ENCODE results near the gene RNF111. TPM values are rescaled to one million over a fixed set of nuclear protein-coding genes. Genes with fewer than 3 reads are reported as not detected.

The RNF111 gene
- polyA plus RNA-seq (2013, experiment 1 of 2): 24.4 TPM
- polyA plus RNA-seq (2013, experiment 2 of 2): 23.6 TPM

GRCh38 chr15:58987491-58988005 is at the start of gene RNF111:
RNF111 (plus strand) TSS chr15:58987663; CDS start chr15:59030823, 43,160 bp downstream.
- 0% methylated on average over 16 to 42 of the region's 47 CpGs for WGBS, 2 experiments (ENCODE audit: insufficient coverage in 2 of 2)
- peak within 1 kb of the TSS; percentile 82 for H3K27ac ChIP-seq (ENCODE audit: low read depth, low read length, severe bottlenecking)
- H3K4me1 ChIP-seq (ENCODE audit: control insufficient read depth, insufficient read depth, low read length, poor library complexity, severe bottlenecking): no peaks in the 10 kb centered on the region

DNA sequence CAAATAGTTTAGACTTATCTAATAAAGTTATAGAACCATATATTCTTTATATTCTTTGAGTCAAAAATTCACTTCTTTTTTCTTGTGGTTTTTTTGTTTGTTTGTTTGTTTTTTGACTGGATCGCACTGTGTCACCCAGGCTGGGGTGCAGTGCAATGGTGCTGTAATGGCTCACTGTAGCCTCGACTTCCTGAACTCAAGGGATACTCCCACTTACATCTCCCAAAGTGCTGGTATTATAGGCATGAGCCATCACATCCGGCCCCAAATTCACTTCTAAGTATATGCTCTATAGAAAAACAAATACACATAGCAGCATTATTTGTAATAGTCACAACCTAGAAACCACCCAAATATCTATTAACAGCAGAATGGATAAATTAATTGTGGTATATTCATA is 40.3 kb upstream of the RNF111 start:
- WGBS, 2 experiments (ENCODE audit: insufficient coverage in 2 of 2): 60 to 100% methylated on average over 1 of the region's 3 CpGs
- Histone ChIP-seq H3K27ac (ENCODE audit: low read depth, low read length, severe bottlenecking) (no peak overlapping the region), H3K4me1 (ENCODE audit: control insufficient read depth, insufficient read depth, low read length, poor library complexity, severe bottlenecking) (no peaks in the 10 kb centered on the region), H3K36me3 (ENCODE audit: control insufficient read depth, insufficient read depth, low read length) (no peaks in the 10 kb centered on the region), H3K4me3 (ENCODE audit: extremely low read depth, insufficient read depth, low read length, poor library complexity, severe bottlenecking) (no peak overlapping the region), H3K9me3 (ENCODE audit: control insufficient read depth, low read length) (no peaks in the 10 kb centered on the region)

More at GRCh38 chr15:58987491-58988005, at the start of gene RNF111:
- Histone ChIP-seq H3K36me3 (ENCODE audit: control insufficient read depth, insufficient read depth, low read length) (peaks cover 26% of the 10 kb centered on the region), H3K9me3 (ENCODE audit: control insufficient read depth, low read length) (no peaks in the 10 kb centered on the region), H3K4me3 (ENCODE audit: extremely low read depth, insufficient read depth, low read length, poor library complexity, severe bottlenecking) (peak within 1 kb of the TSS; percentile 68)

DNA sequence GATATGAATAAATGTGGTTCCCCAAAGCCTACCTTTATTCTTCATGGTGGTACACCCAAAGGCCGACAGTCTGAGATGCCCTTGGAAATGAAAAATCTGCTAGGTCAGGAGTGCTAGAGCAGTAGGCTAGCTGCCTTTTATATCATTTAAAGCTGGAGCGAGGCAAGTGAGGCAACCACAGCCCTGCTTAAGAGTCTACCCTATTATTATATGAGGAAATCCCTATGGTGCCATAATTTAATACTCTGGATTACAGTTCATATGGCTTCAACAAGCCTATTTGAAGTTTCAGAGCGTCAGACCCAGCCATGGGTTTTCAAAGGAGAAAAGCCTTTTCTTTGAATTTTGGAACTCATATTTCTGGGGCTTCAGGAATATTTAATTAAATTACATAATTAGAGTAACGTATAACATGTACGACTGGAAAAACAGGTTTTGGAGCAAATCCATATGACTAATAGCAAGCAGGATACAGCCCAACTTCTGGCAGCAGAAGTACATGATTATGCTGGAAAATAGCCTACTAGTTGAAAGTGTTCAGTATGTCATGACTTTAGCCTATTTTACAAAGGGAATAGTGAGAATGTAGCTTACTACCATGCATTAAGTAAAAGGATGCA is 36.0 kb upstream of the RNF111 start:
- Histone ChIP-seq H3K4me3 (ENCODE audit: extremely low read depth, insufficient read depth, low read length, poor library complexity, severe bottlenecking) (no peak overlapping the region), H3K4me1 (ENCODE audit: control insufficient read depth, insufficient read depth, low read length, poor library complexity, severe bottlenecking) (no peaks in the 10 kb centered on the region), H3K27ac (ENCODE audit: low read depth, low read length, severe bottlenecking) (no peak overlapping the region), H3K9me3 (ENCODE audit: control insufficient read depth, low read length) (no peaks in the 10 kb centered on the region), H3K36me3 (ENCODE audit: control insufficient read depth, insufficient read depth, low read length) (no peaks in the 10 kb centered on the region)
- 94 to 100% methylated on average over 1 to 3 of the region's 5 CpGs for WGBS, 2 experiments (ENCODE audit: insufficient coverage in 2 of 2)

GRCh38 chr15:58952751-58953150 is 34.7 kb upstream of the RNF111 start:
- H3K4me3 ChIP-seq (ENCODE audit: extremely low read depth, insufficient read depth, low read length, poor library complexity, severe bottlenecking): no peak overlapping the region
- H3K27ac ChIP-seq (ENCODE audit: low read depth, low read length, severe bottlenecking): no peak overlapping the region
- no peaks in the 10 kb centered on the region for H3K4me1 ChIP-seq (ENCODE audit: control insufficient read depth, insufficient read depth, low read length, poor library complexity, severe bottlenecking)
- no peaks in the 10 kb centered on the region for H3K36me3 ChIP-seq (ENCODE audit: control insufficient read depth, insufficient read depth, low read length)
- no peaks in the 10 kb centered on the region for H3K9me3 ChIP-seq (ENCODE audit: control insufficient read depth, low read length)

DNA sequence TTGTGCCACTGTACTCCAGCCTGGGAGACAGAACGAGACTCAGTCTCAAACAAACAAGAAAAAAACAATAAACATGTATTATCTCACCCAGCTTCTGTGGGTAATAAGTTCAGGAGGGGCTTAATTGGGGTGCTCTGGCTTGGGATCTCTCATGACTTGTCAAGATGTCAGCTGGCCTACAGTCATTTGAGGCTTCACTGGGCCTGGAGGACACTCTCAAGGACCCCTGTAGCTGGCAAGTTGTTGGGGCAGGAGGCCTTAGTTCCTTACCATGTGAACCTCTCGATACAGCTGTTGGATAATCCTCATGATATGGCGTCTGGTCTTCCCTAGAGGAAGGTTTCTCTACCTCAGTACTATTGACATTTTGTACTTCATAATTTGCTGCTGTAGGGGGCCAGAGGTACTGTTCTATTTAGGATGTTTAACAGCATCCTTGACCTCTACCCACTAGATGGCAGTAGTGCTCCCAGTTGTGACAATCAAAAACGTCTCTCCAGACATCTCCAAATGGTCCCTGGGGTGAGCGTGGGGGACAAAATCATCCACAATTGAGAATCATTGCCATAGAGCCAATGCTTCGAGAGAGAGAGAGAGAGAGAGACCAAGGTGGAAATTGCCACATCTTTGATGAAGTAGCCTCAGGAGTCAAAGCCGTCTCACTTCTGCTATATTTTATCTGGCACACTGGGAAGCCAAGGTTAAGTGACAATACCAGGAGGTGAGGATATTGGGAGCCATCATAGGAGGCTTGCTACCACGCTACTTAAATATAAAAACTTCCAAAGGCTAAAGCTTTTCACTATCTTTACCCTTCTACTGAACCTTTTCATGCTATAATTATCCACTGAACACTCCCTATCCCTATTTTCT is 30.1 kb upstream of the RNF111 start:
- 31 to 60% methylated on average over 2 to 4 of the region's 8 CpGs for WGBS, 2 experiments (ENCODE audit: insufficient coverage in 2 of 2)
- Histone ChIP-seq H3K9me3 (ENCODE audit: control insufficient read depth, low read length) (no peaks in the 10 kb centered on the region), H3K4me1 (ENCODE audit: control insufficient read depth, insufficient read depth, low read length, poor library complexity, severe bottlenecking) (no peaks in the 10 kb centered on the region), H3K36me3 (ENCODE audit: control insufficient read depth, insufficient read depth, low read length) (no peaks in the 10 kb centered on the region), H3K27ac (ENCODE audit: low read depth, low read length, severe bottlenecking) (no peak overlapping the region), H3K4me3 (ENCODE audit: extremely low read depth, insufficient read depth, low read length, poor library complexity, severe bottlenecking) (no peak overlapping the region)

DNA sequence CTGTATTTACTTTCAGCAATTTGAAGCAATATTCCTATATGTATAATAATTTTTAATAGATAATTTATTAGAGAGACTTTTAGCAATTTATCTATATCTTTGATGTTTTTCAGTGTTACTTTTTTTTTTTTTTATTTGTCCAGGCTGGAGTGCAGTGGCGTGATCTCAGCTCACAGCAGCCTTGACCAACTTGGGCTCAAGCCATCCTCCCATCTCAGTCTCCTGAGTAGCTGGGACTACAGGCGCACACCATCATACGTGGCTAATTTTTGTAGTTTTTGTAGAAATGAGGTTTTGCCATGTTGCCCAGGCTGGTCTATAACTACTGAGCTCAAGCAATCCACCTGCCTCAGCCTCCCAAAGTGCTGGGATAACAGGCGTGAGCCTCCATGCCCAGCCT is 28.7 kb upstream of the RNF111 start:
- 100% methylated on average over 1 of the region's 4 CpGs; no CpG with 5 or more reads in 1 of the 2 experiments for WGBS, 2 experiments (ENCODE audit: insufficient coverage in 2 of 2)
- no peaks in the 10 kb centered on the region for H3K36me3 ChIP-seq (ENCODE audit: control insufficient read depth, insufficient read depth, low read length)
- no peak overlapping the region for H3K4me3 ChIP-seq (ENCODE audit: extremely low read depth, insufficient read depth, low read length, poor library complexity, severe bottlenecking)
- H3K9me3 ChIP-seq (ENCODE audit: control insufficient read depth, low read length): no peaks in the 10 kb centered on the region
- H3K4me1 ChIP-seq (ENCODE audit: control insufficient read depth, insufficient read depth, low read length, poor library complexity, severe bottlenecking): no peaks in the 10 kb centered on the region
- no peak overlapping the region for H3K27ac ChIP-seq (ENCODE audit: low read depth, low read length, severe bottlenecking)

DNA sequence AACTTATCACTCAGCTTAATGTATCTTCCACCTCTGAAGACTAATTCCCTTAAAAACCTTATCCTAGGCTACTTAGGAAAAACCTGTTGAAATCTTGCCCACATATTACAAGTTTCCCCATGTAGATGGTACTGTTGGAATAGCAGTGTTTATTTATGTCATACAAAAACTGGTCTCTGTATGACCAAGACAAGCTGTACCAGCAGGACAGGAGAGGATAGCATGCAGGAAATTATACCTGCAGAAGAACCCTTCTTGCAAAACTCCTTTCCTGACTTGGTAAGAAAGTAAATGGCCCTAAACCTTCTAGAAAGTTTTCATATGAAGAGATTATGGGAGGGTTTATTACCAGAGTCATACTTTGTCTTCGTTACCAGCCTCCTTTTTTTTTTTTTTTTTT is 25.3 kb upstream of the RNF111 start:
- Histone ChIP-seq H3K4me3 (ENCODE audit: extremely low read depth, insufficient read depth, low read length, poor library complexity, severe bottlenecking) (no peak overlapping the region), H3K27ac (ENCODE audit: low read depth, low read length, severe bottlenecking) (no peak overlapping the region), H3K36me3 (ENCODE audit: control insufficient read depth, insufficient read depth, low read length) (no peaks in the 10 kb centered on the region), H3K4me1 (ENCODE audit: control insufficient read depth, insufficient read depth, low read length, poor library complexity, severe bottlenecking) (no peaks in the 10 kb centered on the region), H3K9me3 (ENCODE audit: control insufficient read depth, low read length) (no peaks in the 10 kb centered on the region)
- WGBS, 2 experiments (ENCODE audit: insufficient coverage in 2 of 2): no CpG with 5 or more reads among the region's 1 CpG

DNA sequence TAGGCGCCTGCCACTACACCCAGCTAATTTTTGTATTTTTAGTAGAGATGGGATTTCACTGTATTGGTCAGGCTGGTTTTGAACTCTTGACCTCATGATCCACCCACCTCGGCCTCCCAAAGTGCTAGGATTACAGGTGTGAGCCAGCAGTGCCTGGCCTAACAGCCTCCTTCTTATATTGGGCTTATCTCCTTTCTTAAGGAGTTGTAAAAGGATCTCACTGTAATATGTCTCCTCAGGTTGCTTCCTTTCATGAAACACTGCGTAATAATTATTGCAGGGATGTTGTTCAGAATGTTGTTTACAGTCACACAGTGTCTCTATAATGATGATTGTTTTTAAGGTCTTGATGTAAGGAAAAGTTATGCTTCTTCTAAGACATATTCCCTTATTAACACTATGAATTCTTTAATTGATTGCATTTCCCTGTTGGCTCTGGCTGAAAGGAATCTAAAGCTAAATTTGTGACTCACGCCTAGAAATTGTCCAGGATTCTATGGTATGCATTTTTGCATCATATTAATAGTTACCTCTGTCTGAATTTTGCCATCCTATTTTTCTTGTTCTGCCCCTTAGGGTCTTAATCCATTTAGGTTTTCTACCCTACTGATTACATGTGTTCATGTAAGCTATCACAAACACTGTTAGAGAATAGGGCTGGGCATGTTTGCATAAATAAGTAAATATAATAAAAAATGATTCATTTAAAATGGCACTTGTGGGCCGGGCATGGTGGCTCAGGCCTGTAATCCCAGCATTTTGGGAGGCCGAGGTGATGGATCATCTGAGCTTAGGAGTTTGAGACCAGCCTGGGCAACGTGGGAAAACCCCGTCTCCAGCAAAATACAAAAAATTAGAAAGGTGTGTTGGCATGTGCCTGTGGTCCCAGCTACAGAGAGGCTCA is 24.5 kb upstream of the RNF111 start:
- H3K4me3 ChIP-seq (ENCODE audit: extremely low read depth, insufficient read depth, low read length, poor library complexity, severe bottlenecking): no peak overlapping the region
- WGBS, 2 experiments (ENCODE audit: insufficient coverage in 2 of 2): 81 to 96% methylated on average over 3 to 6 of the region's 8 CpGs
- no peaks in the 10 kb centered on the region for H3K9me3 ChIP-seq (ENCODE audit: control insufficient read depth, low read length)
- H3K27ac ChIP-seq (ENCODE audit: low read depth, low read length, severe bottlenecking): no peak overlapping the region
- H3K4me1 ChIP-seq (ENCODE audit: control insufficient read depth, insufficient read depth, low read length, poor library complexity, severe bottlenecking): no peaks in the 10 kb centered on the region
- H3K36me3 ChIP-seq (ENCODE audit: control insufficient read depth, insufficient read depth, low read length): no peaks in the 10 kb centered on the region

DNA sequence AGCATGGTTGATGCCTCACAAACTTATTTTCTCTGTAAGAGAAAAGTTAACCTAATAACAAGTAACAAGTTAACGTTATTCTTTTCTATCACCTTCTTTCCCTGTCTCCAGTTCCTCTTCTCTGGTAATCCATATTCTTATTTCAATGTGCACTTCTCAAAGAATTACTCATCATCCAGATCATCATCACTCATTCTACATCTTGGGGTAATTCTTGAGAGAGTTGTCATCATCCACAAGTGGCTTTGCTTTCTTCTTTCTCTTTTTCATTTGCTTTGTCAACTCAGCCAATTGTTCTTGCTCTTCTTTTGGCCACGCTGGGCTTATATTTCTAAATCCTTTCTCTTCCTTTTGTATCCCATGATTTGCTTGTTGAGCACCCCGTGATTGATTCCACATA is 20.8 kb upstream of the RNF111 start:
- H3K4me1 ChIP-seq (ENCODE audit: control insufficient read depth, insufficient read depth, low read length, poor library complexity, severe bottlenecking): no peaks in the 10 kb centered on the region
- H3K36me3 ChIP-seq (ENCODE audit: control insufficient read depth, insufficient read depth, low read length): no peaks in the 10 kb centered on the region
- no peaks in the 10 kb centered on the region for H3K9me3 ChIP-seq (ENCODE audit: control insufficient read depth, low read length)
- 75 to 77% methylated on average over 2 of the region's 3 CpGs for WGBS, 2 experiments (ENCODE audit: insufficient coverage in 2 of 2)
- no peak overlapping the region for H3K27ac ChIP-seq (ENCODE audit: low read depth, low read length, severe bottlenecking)
- no peak overlapping the region for H3K4me3 ChIP-seq (ENCODE audit: extremely low read depth, insufficient read depth, low read length, poor library complexity, severe bottlenecking)

GRCh38 chr15:58967479-58967878 is 20.0 kb upstream of the RNF111 start:
- Histone ChIP-seq H3K9me3 (ENCODE audit: control insufficient read depth, low read length) (no peaks in the 10 kb centered on the region), H3K4me3 (ENCODE audit: extremely low read depth, insufficient read depth, low read length, poor library complexity, severe bottlenecking) (no peak overlapping the region), H3K4me1 (ENCODE audit: control insufficient read depth, insufficient read depth, low read length, poor library complexity, severe bottlenecking) (no peaks in the 10 kb centered on the region), H3K27ac (ENCODE audit: low read depth, low read length, severe bottlenecking) (no peak overlapping the region), H3K36me3 (ENCODE audit: control insufficient read depth, insufficient read depth, low read length) (no peaks in the 10 kb centered on the region)
- 100% methylated on average over 1 of the region's 2 CpGs; no CpG with 5 or more reads in 1 of the 2 experiments for WGBS, 2 experiments (ENCODE audit: insufficient coverage in 2 of 2)
